Ovary (tissue), 3 donors: Measurements from ENCODE around the gene DYRK1A.

Experiments used
- CTCF ChIP-seq, 3 donors: fragments of 450-650 bp in 2 of 3; fragments of 200-600 bp in 1 of 3; IDR thresholded peaks; one replicate each; pipeline versions ENCODE4 v1.5.1 to v1.8.0; 2016 to 2022; ENCODE audit warnings: antibody characterized with exemption in 3 of 3, mild to moderate bottlenecking in 1 of 3
- EP300 ChIP-seq: sonication (generic); formaldehyde crosslinking; IDR thresholded peaks from one replicate; pipeline ENCODE4 v1.6.1; 2017; ENCODE audit warnings: antibody characterized with exemption
- POLR2A ChIP-seq: fragments of 450-650 bp; IDR thresholded peaks from one replicate; pipeline ENCODE4 v1.6.1; 2017; ENCODE audit warnings: antibody characterized with exemption, mild to moderate bottlenecking, moderate library complexity
- donor health status: DM: no; HTN: no; CAD: no.

GRCh38 chr21:37407719-37408420 lies 41.3 kb downstream of the DYRK1A start:
- TF ChIP-seq CTCF (IDR thresholded peaks at IDR 0.05) (no peak), POLR2A (no peak), EP300 (no peak)
